ENCODE measurements around the gene IPO9. TPM values are rescaled to one million over a fixed set of nuclear protein-coding genes. Genes with fewer than 3 reads are reported as not detected.

Gene IPO9
- total RNA-seq, 4 donors from 2014 or later = 10.1 to 17.2 (median 12.3) TPM

DNA sequence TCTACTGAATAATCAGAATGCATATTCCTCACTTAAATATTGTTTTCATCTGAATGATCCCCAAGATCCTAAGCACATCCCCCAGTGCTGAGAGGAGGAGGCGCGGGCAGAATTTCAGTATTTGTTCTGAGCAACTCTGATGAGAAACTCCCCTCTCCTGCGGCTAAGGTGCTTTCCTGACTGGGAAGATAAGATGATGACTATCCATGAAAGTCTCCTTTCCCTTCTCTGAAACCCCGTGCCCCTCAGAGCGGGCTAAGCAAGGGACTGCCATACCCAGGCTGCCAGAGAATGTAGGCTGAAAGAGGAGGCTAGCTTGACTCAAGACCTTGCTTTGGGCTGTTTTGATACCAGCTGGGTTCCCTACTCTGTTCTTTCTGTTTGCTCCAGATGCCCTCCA, 39.7 kb upstream of the IPO9 start:
- peak overlapping the region in 3 of 4 donors; percentile 73 to 83 (median 77) for H3K27ac ChIP-seq
- no peaks in the 10 kb centered on the region for H3K9me3 ChIP-seq
- no peaks in the 10 kb centered on the region for H3K27me3 ChIP-seq
- intact Hi-C loops (cut with DNase I) = no loop called here
- TF ChIP-seq, protein P1, sequence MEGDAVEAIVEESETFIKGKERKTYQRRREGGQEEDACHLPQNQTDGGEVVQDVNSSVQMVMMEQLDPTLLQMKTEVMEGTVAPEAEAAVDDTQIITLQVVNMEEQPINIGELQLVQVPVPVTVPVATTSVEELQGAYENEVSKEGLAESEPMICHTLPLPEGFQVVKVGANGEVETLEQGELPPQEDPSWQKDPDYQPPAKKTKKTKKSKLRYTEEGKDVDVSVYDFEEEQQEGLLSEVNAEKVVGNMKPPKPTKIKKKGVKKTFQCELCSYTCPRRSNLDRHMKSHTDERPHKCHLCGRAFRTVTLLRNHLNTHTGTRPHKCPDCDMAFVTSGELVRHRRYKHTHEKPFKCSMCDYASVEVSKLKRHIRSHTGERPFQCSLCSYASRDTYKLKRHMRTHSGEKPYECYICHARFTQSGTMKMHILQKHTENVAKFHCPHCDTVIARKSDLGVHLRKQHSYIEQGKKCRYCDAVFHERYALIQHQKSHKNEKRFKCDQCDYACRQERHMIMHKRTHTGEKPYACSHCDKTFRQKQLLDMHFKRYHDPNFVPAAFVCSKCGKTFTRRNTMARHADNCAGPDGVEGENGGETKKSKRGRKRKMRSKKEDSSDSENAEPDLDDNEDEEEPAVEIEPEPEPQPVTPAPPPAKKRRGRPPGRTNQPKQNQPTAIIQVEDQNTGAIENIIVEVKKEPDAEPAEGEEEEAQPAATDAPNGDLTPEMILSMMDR (IDR thresholded peaks at IDR 0.05) = no peak
- TF ChIP-seq POLR2A (IDR thresholded peaks at IDR 0.05) = no peak
- DNase-seq = no peak
- no peak overlapping the region for H3K4me3 ChIP-seq
- peaks cover 8 to 75% (median 52%) of the 10 kb centered on the region in 3 donors for H3K4me1 ChIP-seq
- WGBS, 2 donors = 91 to 97% methylated on average over 5 of the region's 5 CpGs
- peaks cover 5 to 76% (median 11%) of the 10 kb centered on the region in 3 donors for H3K36me3 ChIP-seq

DNA sequence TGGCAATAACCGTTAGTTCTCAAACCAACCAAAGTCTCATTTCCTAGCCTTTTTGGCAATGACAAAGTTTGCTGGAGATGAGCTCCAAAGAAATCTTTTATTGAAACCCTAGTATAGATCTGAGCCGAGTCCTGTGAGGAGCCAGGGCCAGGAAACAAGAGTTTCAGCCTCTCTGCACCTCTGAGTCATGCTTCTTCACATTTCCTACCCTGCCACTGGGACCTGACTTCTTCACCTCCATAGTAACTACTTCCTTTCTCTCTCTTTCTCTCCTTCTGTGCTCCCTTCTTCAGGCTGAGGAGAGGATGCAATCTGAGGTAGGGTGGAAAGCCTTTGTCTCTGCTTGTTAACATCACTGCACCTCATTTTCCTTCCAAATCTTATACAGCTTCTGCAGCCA, 38.7 kb upstream of the IPO9 start:
- 23 to 29% methylated on average over 2 of the region's 2 CpGs for WGBS, 2 donors
- Histone ChIP-seq H3K36me3 (peaks cover 9 to 79% (median 16%) of the 10 kb centered on the region in 3 donors), H3K27ac (peak overlapping the region; percentile 19 to 83 (median 75)), H3K4me3 (no peak overlapping the region), H3K9me3 (no peaks in the 10 kb centered on the region), H3K27me3 (no peaks in the 10 kb centered on the region), H3K4me1 (peaks cover 8 to 67% (median 52%) of the 10 kb centered on the region in 3 donors)
- no peak for DNase-seq
- TF ChIP-seq, protein P1 (IDR thresholded peaks at IDR 0.05) = no peak
- TF ChIP-seq POLR2A (IDR thresholded peaks at IDR 0.05) = no peak
- intact Hi-C loops (cut with DNase I) = loop anchor here (5.0 to 10.0 kb wide), 2 partner anchors 233 to 265 kb away; no protein-coding TSS in a partner anchor

DNA sequence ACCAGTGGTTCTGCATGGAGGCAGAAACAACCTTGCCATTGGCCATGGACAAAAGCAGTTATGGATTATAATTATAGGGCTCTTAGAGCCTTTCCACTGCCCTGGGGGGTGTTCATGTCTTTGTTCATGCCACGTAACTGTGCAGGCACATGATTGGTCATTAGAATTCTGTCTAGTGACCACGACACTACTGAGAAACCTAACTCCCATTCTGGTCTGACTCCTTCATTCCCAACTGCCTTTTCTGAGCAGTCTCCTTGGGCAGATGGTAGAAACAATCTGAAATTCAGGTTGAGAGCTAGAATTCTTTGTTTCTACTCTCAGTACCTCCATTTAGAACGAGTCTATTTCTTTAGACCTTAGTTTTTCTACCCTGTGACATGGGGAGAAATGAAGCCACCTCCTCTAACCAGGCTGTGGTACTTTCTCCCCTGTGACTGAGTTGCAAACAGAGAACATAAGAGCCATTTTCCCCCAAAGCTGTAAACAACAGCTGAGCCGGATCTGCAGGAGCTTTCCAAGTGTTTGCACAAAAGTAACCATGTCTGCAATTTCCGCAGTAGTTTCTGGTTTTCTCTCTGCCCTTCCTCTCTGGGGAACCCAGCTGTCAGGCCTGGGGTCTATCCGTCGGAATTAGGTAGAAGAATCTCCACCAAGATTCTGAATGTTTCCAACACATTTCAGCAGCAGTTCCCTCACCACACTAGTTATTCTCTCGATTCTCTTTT, 37.7 kb upstream of the IPO9 start:
- TF ChIP-seq, protein P1 (IDR thresholded peaks at IDR 0.05) = no peak
- TF ChIP-seq POLR2A (IDR thresholded peaks at IDR 0.05) = no peak
- H3K36me3 ChIP-seq = peaks cover 12 to 86% (median 23%) of the 10 kb centered on the region in 3 donors
- H3K27ac ChIP-seq = peak overlapping the region; percentile 19 to 83 (median 75)
- intact Hi-C loops (cut with DNase I) = loop anchor here (5.0 to 10.0 kb wide), 2 partner anchors 234 to 266 kb away; no protein-coding TSS in a partner anchor
- no peaks in the 10 kb centered on the region for H3K9me3 ChIP-seq
- DNase-seq = no peak
- peaks cover 8 to 58% (median 47%) of the 10 kb centered on the region in 3 donors for H3K4me1 ChIP-seq
- H3K27me3 ChIP-seq = no peaks in the 10 kb centered on the region
- 34 to 56% methylated on average over 7 to 8 of the region's 8 CpGs for WGBS, 2 donors
- no peak overlapping the region for H3K4me3 ChIP-seq

DNA sequence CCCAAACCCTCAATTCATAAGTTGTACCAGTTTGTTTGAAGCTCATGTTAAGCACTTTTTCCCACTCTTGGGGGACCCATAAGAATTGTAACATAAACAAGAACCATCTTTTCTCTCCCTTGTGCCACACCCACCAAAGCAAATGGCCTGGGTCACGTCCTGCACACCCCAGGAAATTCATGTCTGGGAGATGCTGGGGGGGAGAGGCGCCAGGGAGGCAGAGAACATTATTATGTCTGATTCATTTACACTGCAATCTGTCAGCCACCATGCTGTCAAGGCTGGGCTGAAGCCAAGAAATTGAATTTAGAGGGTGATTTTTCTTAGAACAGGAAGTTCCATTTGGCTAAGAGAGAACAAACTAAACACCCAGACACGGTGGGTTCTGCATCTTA, 37.2 kb upstream of the IPO9 start:
- no peak for TF ChIP-seq POLR2A (IDR thresholded peaks at IDR 0.05)
- TF ChIP-seq, protein P1 (IDR thresholded peaks at IDR 0.05) = no peak
- WGBS, 2 donors = 0 to 7% methylated on average over 2 to 3 of the region's 3 CpGs
- Histone ChIP-seq H3K4me1 (peaks cover 8 to 52% (median 41%) of the 10 kb centered on the region in 3 donors), H3K27me3 (no peaks in the 10 kb centered on the region), H3K36me3 (peaks cover 15 to 84% (median 27%) of the 10 kb centered on the region in 3 donors), H3K4me3 (no peak overlapping the region), H3K27ac (peak overlapping the region; percentile 19 to 83 (median 75)), H3K9me3 (no peaks in the 10 kb centered on the region)
- DNase-seq = no peak
- intact Hi-C loops (cut with DNase I) = loop anchor here (2.0 to 10.0 kb wide), 3 partner anchors 83 to 267 kb away; no protein-coding TSS in a partner anchor

All from esophagus squamous epithelium (tissue), 5 donors.